ACHN (cell line): ENCODE measurements around the gene MPO.

Experiments used
- DNase-seq: peaks from one replicate; pipeline ENCODE4 v3.0.0-alpha.2; 2015
- in situ Hi-C: cut with HindIII; loops from 2 replicates; pipeline ENCODE4 v1.10.0; 2017; ENCODE audit warnings: low sequenced_read_pairs, low pct_ligation_motif_present, low pct_unique_long_range_greater_than_20kb

MPO gene

GRCh38 chr17:58248955-58249269 lies 31.8 kb downstream of the MPO start:
- in situ Hi-C loops = no loop called here
- DNase-seq = no peak

GRCh38 chr17:58247511-58248363 lies 33.0 kb downstream of the MPO start:
- in situ Hi-C loops = no loop called here
- no peak for DNase-seq

- DNase-seq = no peak
- in situ Hi-C loops = no loop called here
Measured at GRCh38 chr17:58246781-58247180, 34.0 kb downstream of the MPO start.

GRCh38 chr17:58246104-58246740 lies 34.5 kb downstream of the MPO start:
- no peak for DNase-seq
- in situ Hi-C loops = no loop called here

GRCh38 chr17:58245428-58246103 lies 35.2 kb downstream of the MPO start:
- DNase-seq = no peak
- in situ Hi-C loops = no loop called here

- in situ Hi-C loops = no loop called here
- no peak for DNase-seq
Measured at GRCh38 chr17:58244963-58245362, 35.8 kb downstream of the MPO start.

DNA sequence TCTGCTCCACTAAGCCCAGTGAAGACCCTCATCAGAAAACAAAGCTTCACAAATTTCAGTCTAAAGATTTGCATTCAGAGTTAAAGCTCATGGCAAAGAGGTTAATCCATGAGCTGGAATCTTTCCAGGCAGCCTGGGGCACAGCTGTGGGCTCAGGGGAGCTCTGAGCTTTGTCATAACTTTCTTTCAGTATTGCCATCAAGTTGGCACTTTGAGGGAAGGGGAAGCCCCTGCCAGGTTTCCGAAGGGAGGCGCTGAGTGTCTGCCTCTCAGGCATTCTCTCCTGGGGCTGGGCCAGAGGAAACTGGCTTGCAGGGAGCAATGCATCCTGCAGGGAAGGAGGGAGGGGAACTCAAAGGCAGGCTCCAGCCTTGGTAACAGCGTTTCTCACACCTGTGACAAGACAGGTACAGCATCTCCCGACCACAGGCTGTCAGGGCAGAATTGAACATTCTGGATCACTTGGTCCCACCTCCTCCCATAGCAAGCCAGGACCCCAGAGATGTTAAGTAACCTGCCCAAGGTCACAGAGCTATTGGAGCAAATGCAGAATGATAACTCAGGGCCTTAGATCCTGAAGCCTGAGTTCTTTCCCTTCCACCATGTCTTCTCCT lies 38.5 kb downstream of the MPO start:
- in situ Hi-C loops = no loop called here
- DNase-seq = no peak

GRCh38 chr17:58239987-58240386 lies 40.7 kb downstream of the MPO start:
- no peak for DNase-seq
- in situ Hi-C loops = no loop called here

- no peak for DNase-seq
- in situ Hi-C loops = no loop called here
Measured at GRCh38 chr17:58238147-58238634, 42.5 kb downstream of the MPO start, which contains the start of gene LPO. Gene LPO, plus strand, starts transcription at chr17:58238584. Its CDS starts 4,396 bp downstream, at chr17:58242980.

GRCh38 chr17:58236394-58236793 lies 44.3 kb downstream of the MPO start:
- DNase-seq = no peak
- in situ Hi-C loops = no loop called here

DNA sequence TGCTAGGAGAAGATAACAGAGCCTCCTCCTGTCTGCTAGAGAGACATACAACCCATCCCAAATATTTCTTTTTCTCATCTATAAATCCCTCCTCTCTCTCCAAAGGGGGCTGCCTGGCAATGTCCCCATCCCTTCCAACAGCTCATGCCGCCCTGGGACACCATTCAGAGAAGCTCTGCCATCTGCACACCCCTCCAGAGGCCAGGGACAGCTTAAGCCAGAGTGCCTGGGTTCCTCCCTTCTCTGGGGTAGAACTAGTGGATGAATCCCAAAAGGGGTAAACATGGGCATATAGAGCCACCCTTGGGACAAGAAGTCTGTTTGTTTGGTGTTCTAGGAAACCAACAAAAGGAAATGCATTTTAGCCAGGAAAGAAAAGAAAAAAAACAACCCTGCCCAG lies 44.9 kb downstream of the MPO start:
- in situ Hi-C loops = no loop called here

DNA sequence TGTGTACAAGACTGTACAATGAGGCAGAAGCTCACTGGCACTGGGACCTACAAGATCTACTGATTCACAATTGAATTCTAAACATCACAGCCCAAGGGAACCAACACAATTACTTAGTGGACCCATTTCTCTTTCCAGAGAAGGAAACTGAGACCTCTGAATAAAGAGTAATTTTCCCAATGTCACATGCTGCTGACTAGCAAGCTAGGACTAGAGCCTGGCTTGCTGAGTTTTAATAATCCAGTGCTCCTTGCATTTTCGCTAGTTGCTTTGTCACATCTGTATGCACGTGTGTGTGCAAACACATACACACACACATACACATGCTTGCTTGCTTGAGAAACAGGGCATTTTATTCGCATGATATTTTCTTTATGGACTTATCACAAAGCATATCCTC lies 46.2 kb downstream of the MPO start:
- in situ Hi-C loops = no loop called here

More for the DNA sequence above, 44.9 kb downstream of the MPO start:
- no peak for DNase-seq

DNA sequence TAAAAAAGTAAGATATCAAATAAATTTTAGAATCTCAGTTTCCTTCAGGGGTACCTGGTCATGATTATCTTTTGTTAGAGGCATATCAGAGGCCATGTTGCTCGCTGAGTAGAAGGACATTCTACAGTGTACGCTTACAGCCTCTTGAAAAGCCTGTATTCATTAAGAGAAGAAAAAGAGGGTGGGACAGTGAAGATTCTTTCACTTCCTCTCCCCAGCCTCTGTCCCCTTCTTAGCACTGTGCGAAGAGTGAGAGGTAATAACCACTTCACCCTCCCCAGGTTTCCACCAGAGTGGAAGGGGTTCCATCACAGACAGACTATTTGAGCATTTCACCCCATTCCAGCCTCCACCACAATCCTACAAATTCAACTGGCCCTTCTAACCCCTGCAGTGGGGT lies 47.2 kb downstream of the MPO start:
- no peak for DNase-seq
- in situ Hi-C loops = no loop called here

More for the DNA sequence above, 46.2 kb downstream of the MPO start:
- no peak for DNase-seq

DNA sequence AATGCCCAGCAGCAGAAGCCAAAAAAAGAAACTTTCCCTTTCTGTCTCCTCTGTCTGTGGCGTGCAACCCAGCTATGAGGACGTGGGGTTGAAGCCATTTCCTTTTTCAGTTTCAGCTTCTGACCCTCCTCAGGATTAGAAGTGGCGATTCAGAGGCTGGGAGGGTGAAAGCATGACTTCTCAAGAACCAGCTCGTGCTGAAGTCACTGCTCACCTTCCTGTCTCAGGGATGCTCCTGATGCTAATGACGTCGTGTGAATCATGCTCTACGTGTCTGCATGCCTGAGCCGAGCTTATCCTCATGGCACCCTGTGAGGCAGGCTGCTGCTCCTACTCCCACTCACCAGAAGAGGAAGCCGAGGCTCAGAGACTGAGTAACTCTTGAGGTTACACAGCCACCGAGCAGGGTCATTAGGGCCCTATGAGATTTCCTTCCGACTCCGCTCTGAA lies 48.0 kb downstream of the MPO start:
- peak; percentile 35 for DNase-seq
- in situ Hi-C loops = no loop called here

- no peak for DNase-seq
- in situ Hi-C loops = no loop called here
Measured at GRCh38 chr17:58231641-58232040, 49.1 kb downstream of the MPO start.

DNA sequence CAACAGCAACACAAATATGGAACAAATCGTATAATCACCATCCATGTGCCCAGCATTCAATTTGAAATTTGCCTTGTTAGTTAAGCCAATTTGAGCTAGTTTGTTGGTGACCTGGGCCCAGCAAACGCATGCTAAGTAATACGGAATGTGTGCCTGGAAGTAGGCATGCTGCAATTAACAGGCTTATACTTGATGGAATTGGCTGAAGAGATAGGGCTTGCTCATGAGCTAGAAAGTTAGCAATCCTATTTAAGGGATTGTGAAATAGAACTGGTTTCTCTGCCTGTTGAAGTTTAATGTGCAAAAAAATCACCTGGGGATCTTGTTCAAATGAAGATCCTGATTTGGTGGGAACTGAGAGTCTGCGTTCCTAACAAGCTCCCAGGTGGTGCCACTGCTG lies 50.9 kb downstream of the MPO start:
- no peak for DNase-seq
- in situ Hi-C loops = no loop called here

DNA sequence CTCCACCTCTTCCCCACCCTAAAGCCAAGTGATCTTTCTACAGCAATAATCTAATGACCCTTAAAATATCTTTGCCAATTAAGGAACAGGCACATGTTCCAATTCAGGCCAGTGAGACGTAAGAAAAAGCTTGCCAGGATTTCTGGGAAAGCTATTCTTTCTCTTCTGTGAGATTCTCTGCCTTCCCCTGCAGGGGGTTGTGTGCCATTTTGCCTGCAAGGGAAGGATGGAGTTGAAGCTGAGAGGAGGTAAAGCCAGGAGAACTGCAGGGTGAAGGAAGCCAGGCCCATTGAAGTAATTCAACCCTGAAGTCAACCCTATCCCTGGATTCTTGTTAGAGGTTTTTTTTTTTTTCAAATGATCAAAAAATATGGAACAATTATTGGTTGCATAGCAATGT lies 51.4 kb downstream of the MPO start:
- DNase-seq = no peak
- in situ Hi-C loops = no loop called here

DNA sequence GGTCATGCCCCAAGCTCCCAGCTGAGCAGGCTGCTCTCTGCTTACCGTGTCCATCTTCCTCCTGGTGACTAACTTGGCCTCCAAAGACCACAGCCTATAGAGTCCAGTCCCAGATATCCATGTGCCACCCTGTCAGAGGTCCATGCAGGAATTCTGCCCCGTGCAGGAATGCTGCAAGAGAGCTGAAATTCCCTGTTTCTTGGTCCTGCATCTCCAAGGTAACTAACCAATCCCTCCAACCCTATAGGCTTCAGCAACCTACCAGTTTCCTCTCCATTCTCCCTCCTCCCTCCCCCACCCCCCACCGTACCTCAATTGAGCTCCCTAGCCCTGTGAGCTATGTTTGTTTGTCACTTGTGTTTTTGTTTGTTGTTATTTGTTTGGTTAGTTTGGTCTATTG lies 52.1 kb downstream of the MPO start:
- in situ Hi-C loops = no loop called here
- DNase-seq = no peak

DNA sequence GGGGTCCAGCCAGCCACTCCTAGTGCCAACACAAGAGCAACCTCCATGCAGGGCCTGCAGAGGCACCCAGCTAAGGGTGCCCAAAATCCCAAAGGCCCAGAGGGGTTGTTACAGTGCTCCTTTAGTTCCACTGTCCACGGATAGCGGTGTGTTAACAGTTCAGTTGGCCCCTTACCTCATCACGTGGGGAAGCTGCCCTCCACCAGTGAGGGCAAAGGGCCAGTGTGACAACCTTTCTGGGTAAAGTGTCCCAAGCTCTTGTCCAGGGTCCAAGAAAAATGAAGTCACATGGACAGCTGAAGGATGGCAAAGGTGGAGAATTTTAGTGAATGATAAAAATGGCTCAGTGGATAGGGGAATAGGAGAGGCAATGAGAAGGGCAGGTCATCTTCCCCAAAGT lies 53.0 kb downstream of the MPO start:
- in situ Hi-C loops = no loop called here
- DNase-seq = no peak
